Kidney (tissue), 14 donors: ENCODE measurements around the gene GRIA4. TPM values are rescaled to one million over a fixed set of nuclear protein-coding genes. Genes with fewer than 3 reads are reported as not detected.

Source experiments
- DNase-seq, 5 donors: peaks; one replicate each; pipeline ENCODE4 v3.0.0-alpha.2; 2013 to 2020
- FAIRE-seq: peaks from 2 replicates; lab custom pipeline; 2012; peaks lifted over from hg19 to GRCh38; lab: Jason Lieb, UNC
- H3K27ac ChIP-seq, 2 donors: one replicate each; pipeline ENCODE4 v1.7.0; 2013; ENCODE audit warnings: low read depth in 2 of 2, low read length in 2 of 2, inconsistent platforms in 1 of 2
- H3K27me3 ChIP-seq: one replicate; pipeline ENCODE4 v1.7.1; 2013; ENCODE audit warnings: low read length, inconsistent platforms; ENCODE audit not compliant: control insufficient read depth, insufficient read depth
- H3K36me3 ChIP-seq, 3 donors: one replicate each; pipeline versions ENCODE4 v1.7.0 to v1.7.1; 2013; ENCODE audit warnings: low read length in 3 of 3, control low read depth in 1 of 3, inconsistent platforms in 1 of 3; ENCODE audit not compliant: insufficient read depth in 3 of 3, control insufficient read depth in 2 of 3
- H3K4me1 ChIP-seq, 3 donors: one replicate each; pipeline versions ENCODE4 v1.7.0 to v1.7.1; 2013; ENCODE audit warnings: low read length in 3 of 3, inconsistent platforms in 1 of 3, low read depth in 1 of 3; ENCODE audit not compliant: control insufficient read depth in 2 of 3, insufficient read depth in 2 of 3
- H3K4me3 ChIP-seq, 3 donors: one replicate each; pipeline versions ENCODE4 v1.7.0 to v1.8.1; 2013; ENCODE audit warnings: low read length in 3 of 3, control low read depth in 1 of 3, inconsistent platforms in 1 of 3
- H3K9ac ChIP-seq, 3 donors: one replicate each; pipeline versions ENCODE4 v1.7.0 to v1.7.1; 2013; ENCODE audit warnings: low read length in 3 of 3, control low read depth in 1 of 3, inconsistent platforms in 1 of 3
- H3K9me3 ChIP-seq, 3 donors: one replicate each; pipeline versions ENCODE4 v1.7.0 to v1.7.1; 2013; ENCODE audit warnings: low read length in 3 of 3, control low read depth in 1 of 3, inconsistent platforms in 1 of 3; ENCODE audit not compliant: control insufficient read depth in 2 of 3, insufficient read depth in 1 of 3
- CTCF ChIP-seq: IDR thresholded peaks from 3 replicates; pipeline ENCODE4 v1.5.1; 2012; ENCODE audit warnings: mild to moderate bottlenecking, moderate library complexity, borderline replicate concordance; ENCODE audit not compliant: insufficient read depth; ENCODE audit errors: extremely low read depth
- intact Hi-C: fragments of 100-400 bp; cut with DNase I; formaldehyde crosslinking; loops from one replicate; pipeline ENCODE4 v1.11.1; 2022
- polyA plus RNA-seq: library from polyadenylated mRNA; stranded (reverse); fragments of 350-450 nt; fragmentation: Illumina TruSeq; extraction: RNeasy Lipid Tissue Mini Kit (QIAGEN cat#74804); gene quantifications from one replicate; pipeline ENCODE4 v1.2.3, GENCODE V29; 2014; ENCODE audit warnings: low read depth, low replicate concordance; ENCODE audit not compliant: insufficient read depth
- total RNA-seq: library from RNA; stranded (reverse); fragmentation: NEBNext Ultra II Directional; extraction: Animal tissue kit (Norgen Biotek cat#: 25700); gene quantifications from one replicate; pipeline ENCODE4 v1.2.1, GENCODE V29; 2021
- donor health status: control.
- donor health status: control.
- donor health status: control.
- donor health status: control.
- donor health status: control.
- donor health status: DM: yes; HTN: yes; CAD: no.
- donor health status: Normal renal cell carcinoma (clear cell type).

Gene GRIA4
- total and polyA plus RNA-seq, 2 donors from 2014 or later: 0.45 TPM; not detected in 1

- intact Hi-C loops: no loop called here
- Histone ChIP-seq H3K36me3 (no peaks in the 10 kb centered on the region), H3K4me3 (no peak overlapping the region), H3K27me3 (no peaks in the 10 kb centered on the region), H3K9ac (no peak overlapping the region), H3K9me3 (no peaks in the 10 kb centered on the region), H3K27ac (no peak overlapping the region), H3K4me1 (no peaks in the 10 kb centered on the region)
- FAIRE-seq (no peak), DNase-seq (no peak)
- TF ChIP-seq CTCF: no peak
Measured at GRCh38 chr11:105701098-105701497, 91.2 kb downstream of the GRIA4 start.

- no peaks in the 10 kb centered on the region for H3K4me1 ChIP-seq
- FAIRE-seq (no peak), DNase-seq (no peak)
- no peak overlapping the region for H3K9ac ChIP-seq
- no peaks in the 10 kb centered on the region for H3K36me3 ChIP-seq
- TF ChIP-seq CTCF: no peak
- intact Hi-C loops: no loop called here
- no peak overlapping the region for H3K4me3 ChIP-seq
- H3K27ac ChIP-seq: no peak overlapping the region
- no peaks in the 10 kb centered on the region for H3K27me3 ChIP-seq
- no peaks in the 10 kb centered on the region for H3K9me3 ChIP-seq
Measured at GRCh38 chr11:105705786-105706530, 96.1 kb downstream of the GRIA4 start.

- no peak for DNase-seq
- Histone ChIP-seq H3K9me3 (no peaks in the 10 kb centered on the region), H3K4me3 (no peak overlapping the region), H3K9ac (no peak overlapping the region), H3K27ac (no peak overlapping the region), H3K4me1 (no peaks in the 10 kb centered on the region), H3K36me3 (no peaks in the 10 kb centered on the region), H3K27me3 (no peaks in the 10 kb centered on the region)
- TF ChIP-seq CTCF: no peak
- intact Hi-C loops: no loop called here
- no peak for FAIRE-seq
Measured at GRCh38 chr11:105713106-105713505, 103.2 kb downstream of the GRIA4 start.

GRCh38 chr11:105713696-105714095, 103.8 kb downstream of the GRIA4 start:
- intact Hi-C loops: no loop called here
- Histone ChIP-seq H3K36me3 (no peaks in the 10 kb centered on the region), H3K9ac (no peak overlapping the region), H3K27ac (no peak overlapping the region), H3K27me3 (no peaks in the 10 kb centered on the region), H3K4me3 (no peak overlapping the region), H3K4me1 (no peaks in the 10 kb centered on the region), H3K9me3 (no peaks in the 10 kb centered on the region)
- TF ChIP-seq CTCF: no peak
- no peak for FAIRE-seq
- no peak for DNase-seq
